Measurements from ENCODE around the gene ELL2.

DNA sequence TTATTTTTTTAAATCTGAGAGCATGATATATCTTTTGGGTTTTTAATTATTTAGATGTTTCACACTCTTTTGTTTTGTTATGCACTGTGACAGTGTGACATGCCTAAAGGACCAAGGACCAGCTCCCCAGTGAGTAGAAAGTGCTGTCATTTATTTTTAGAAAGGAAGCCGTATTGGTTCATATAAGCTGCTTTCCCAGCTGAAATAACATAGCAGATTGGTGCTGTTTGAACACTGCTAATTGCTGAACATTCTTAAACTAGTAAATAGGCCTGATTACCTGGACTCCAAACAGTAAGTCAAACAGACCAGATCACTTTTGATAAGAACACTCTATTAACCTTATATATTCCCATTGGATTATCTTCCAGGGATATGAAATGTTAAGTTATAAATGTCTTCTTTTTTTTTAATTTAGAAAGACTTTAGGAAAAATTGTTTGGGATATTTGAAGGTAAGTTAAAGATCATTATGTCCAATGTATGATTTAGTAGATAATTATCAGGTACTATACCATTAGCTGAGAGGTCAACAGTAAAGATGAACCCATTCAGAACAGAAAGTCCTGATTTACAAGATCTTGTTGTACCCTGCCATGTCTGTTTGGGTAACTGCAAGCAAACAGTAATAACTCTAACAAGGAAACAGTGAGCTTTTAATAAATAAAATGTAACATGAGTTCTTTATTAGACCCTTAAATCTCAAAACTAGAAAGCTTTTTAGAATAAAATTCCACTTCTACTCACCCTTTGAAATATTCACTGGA lies 27.8 kb upstream of the ELL2 start:
- TF ChIP-seq, protein P1, sequence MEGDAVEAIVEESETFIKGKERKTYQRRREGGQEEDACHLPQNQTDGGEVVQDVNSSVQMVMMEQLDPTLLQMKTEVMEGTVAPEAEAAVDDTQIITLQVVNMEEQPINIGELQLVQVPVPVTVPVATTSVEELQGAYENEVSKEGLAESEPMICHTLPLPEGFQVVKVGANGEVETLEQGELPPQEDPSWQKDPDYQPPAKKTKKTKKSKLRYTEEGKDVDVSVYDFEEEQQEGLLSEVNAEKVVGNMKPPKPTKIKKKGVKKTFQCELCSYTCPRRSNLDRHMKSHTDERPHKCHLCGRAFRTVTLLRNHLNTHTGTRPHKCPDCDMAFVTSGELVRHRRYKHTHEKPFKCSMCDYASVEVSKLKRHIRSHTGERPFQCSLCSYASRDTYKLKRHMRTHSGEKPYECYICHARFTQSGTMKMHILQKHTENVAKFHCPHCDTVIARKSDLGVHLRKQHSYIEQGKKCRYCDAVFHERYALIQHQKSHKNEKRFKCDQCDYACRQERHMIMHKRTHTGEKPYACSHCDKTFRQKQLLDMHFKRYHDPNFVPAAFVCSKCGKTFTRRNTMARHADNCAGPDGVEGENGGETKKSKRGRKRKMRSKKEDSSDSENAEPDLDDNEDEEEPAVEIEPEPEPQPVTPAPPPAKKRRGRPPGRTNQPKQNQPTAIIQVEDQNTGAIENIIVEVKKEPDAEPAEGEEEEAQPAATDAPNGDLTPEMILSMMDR (IDR thresholded peaks at IDR 0.05): no peak
- TF ChIP-seq POLR2A (IDR thresholded peaks at IDR 0.05): no peak
